HL-60 (cell line): Measurements from ENCODE around the gene PXK.

Source experiments
- POLR2AphosphoS5 ChIP-seq: IDR thresholded peaks from 2 replicates; pipeline ENCODE4 v1.6.1; 2012; ENCODE audit warnings: low read depth
- TF ChIP-seq, protein P1 (sequence below): IDR thresholded peaks from one replicate; pipeline ENCODE4 v1.5.1; 2011; ENCODE audit warnings: low read length, control low read depth, inconsistent platforms; ENCODE audit not compliant: insufficient read depth

DNA sequence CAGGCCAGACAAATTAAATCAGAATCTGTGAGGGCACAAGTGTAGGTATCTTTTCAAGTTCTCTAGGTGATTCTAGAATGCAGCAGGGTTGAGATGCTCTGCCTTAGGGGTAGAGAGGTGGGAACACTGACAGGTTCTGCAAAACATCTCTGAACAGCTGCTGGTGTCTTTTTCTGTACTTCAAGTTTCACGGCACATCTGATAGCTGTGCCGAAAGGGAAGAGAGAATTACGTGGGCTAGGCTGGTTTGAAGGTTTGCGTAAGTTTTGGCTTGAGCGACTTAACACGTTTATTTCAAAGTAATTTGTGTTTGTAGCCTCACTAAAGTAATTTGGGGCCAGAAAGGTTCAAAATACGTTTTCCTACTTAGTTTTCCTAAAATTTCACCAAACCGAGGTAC, 22.5 kb downstream of the PXK start:
- TF ChIP-seq, protein P1, sequence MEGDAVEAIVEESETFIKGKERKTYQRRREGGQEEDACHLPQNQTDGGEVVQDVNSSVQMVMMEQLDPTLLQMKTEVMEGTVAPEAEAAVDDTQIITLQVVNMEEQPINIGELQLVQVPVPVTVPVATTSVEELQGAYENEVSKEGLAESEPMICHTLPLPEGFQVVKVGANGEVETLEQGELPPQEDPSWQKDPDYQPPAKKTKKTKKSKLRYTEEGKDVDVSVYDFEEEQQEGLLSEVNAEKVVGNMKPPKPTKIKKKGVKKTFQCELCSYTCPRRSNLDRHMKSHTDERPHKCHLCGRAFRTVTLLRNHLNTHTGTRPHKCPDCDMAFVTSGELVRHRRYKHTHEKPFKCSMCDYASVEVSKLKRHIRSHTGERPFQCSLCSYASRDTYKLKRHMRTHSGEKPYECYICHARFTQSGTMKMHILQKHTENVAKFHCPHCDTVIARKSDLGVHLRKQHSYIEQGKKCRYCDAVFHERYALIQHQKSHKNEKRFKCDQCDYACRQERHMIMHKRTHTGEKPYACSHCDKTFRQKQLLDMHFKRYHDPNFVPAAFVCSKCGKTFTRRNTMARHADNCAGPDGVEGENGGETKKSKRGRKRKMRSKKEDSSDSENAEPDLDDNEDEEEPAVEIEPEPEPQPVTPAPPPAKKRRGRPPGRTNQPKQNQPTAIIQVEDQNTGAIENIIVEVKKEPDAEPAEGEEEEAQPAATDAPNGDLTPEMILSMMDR, result no peak
- no peak for TF ChIP-seq POLR2AphosphoS5
